NT2/D1 (cell line): ENCODE results near the gene IGF1R.

Experiments used
- SUZ12 ChIP-seq: IDR thresholded peaks from 2 replicates; pipeline ENCODE4 v1.6.1; 2011; ENCODE audit not compliant: insufficient read length, insufficient read depth; ENCODE audit errors: extremely low read depth
- ZNF274 ChIP-seq: IDR thresholded peaks from 2 replicates; pipeline ENCODE4 v1.6.1; 2011; ENCODE audit warnings: mild to moderate bottlenecking, low read depth, low read length

- no peak for TF ChIP-seq ZNF274
- no peak for TF ChIP-seq SUZ12
Measured at GRCh38 chr15:98875309-98875708, 227.0 kb downstream of the IGF1R start.
